ENCODE measurements around the gene PCBP3. TPM values are rescaled to one million over a fixed set of nuclear protein-coding genes. Genes with fewer than 3 reads are reported as not detected.

PCBP3 gene
- total RNA-seq, 2 donors from 2014 or later = 0.77 to 17.2 TPM

GRCh38 chr21:45598109-45598508 lies 45.4 kb upstream of the PCBP3 start:
- DNase-seq (ENCODE audit: low spot score) = no peak
- Histone ChIP-seq H3K27ac (no peak overlapping the region), H3K27me3 (replicated peaks; ENCODE audit: insufficient read depth) (no peaks in the 10 kb centered on the region), H3K4me1 (replicated peaks) (no peaks in the 10 kb centered on the region), H3K9me3 (no peaks in the 10 kb centered on the region), H3K4me3 (no peak overlapping the region), H3K36me3 (no peaks in the 10 kb centered on the region)
- intact Hi-C loops (cut with DNase I) = loop anchor here (2.0 kb wide), 1 partner anchor 41 kb away; no protein-coding TSS in a partner anchor
- 58% methylated on average over 3 of the region's 7 CpGs for WGBS
- TF ChIP-seq POLR2A (IDR thresholded peaks at IDR 0.05) (no peak), CTCF (IDR thresholded peaks at IDR 0.05) (no peak), POLR2AphosphoS5 (IDR thresholded peaks at IDR 0.05) (no peak)

GRCh38 chr21:45598666-45599065 lies 44.9 kb upstream of the PCBP3 start:
- intact Hi-C loops (cut with DNase I) = loop anchor here (2.0 kb wide), 1 partner anchor 42 kb away; no protein-coding TSS in a partner anchor
- no peaks in the 10 kb centered on the region for H3K27me3 ChIP-seq (replicated peaks; ENCODE audit: insufficient read depth)
- DNase-seq (ENCODE audit: low spot score) = no peak

GRCh38 chr21:45599146-45599581 lies 44.4 kb upstream of the PCBP3 start:
- no peak for TF ChIP-seq CTCF (IDR thresholded peaks at IDR 0.05)
- no peak for TF ChIP-seq POLR2A (IDR thresholded peaks at IDR 0.05)
- TF ChIP-seq POLR2AphosphoS5 (IDR thresholded peaks at IDR 0.05) = no peak
- Histone ChIP-seq H3K36me3 (no peaks in the 10 kb centered on the region), H3K27ac (no peak overlapping the region), H3K4me1 (replicated peaks) (no peaks in the 10 kb centered on the region), H3K4me3 (no peak overlapping the region), H3K9me3 (no peaks in the 10 kb centered on the region), H3K27me3 (replicated peaks; ENCODE audit: insufficient read depth) (no peaks in the 10 kb centered on the region)
- DNase-seq (ENCODE audit: low spot score) = no peak
- intact Hi-C loops (cut with DNase I) = loop anchor here (2.0 kb wide), 1 partner anchor 42 kb away; no protein-coding TSS in a partner anchor
- 91% methylated on average over 9 of the region's 14 CpGs for WGBS

More at GRCh38 chr21:45598666-45599065, 44.9 kb upstream of the PCBP3 start:
- WGBS = 80% methylated on average over 10 of the region's 10 CpGs
- Histone ChIP-seq H3K27ac (no peak overlapping the region), H3K9me3 (no peaks in the 10 kb centered on the region), H3K36me3 (no peaks in the 10 kb centered on the region), H3K4me3 (no peak overlapping the region), H3K4me1 (replicated peaks) (no peaks in the 10 kb centered on the region)
- TF ChIP-seq CTCF (IDR thresholded peaks at IDR 0.05) = no peak
- no peak for TF ChIP-seq POLR2AphosphoS5 (IDR thresholded peaks at IDR 0.05)
- no peak for TF ChIP-seq POLR2A (IDR thresholded peaks at IDR 0.05)

GRCh38 chr21:45600248-45600647 lies 43.3 kb upstream of the PCBP3 start:
- Histone ChIP-seq H3K9me3 (no peaks in the 10 kb centered on the region), H3K36me3 (no peaks in the 10 kb centered on the region), H3K27me3 (replicated peaks; ENCODE audit: insufficient read depth) (no peaks in the 10 kb centered on the region), H3K27ac (no peak overlapping the region), H3K4me3 (no peak overlapping the region), H3K4me1 (replicated peaks) (no peaks in the 10 kb centered on the region)
- intact Hi-C loops (cut with DNase I) = no loop called here
- TF ChIP-seq POLR2A (IDR thresholded peaks at IDR 0.05) = no peak
- TF ChIP-seq POLR2AphosphoS5 (IDR thresholded peaks at IDR 0.05) = no peak
- TF ChIP-seq CTCF (IDR thresholded peaks at IDR 0.05) = no peak
- no peak for DNase-seq (ENCODE audit: low spot score)
- 90% methylated on average over 6 of the region's 6 CpGs for WGBS

GRCh38 chr21:45601551-45601950 lies 42.0 kb upstream of the PCBP3 start:
- Histone ChIP-seq H3K4me1 (replicated peaks) (no peaks in the 10 kb centered on the region), H3K36me3 (no peaks in the 10 kb centered on the region), H3K27ac (no peak overlapping the region), H3K9me3 (no peaks in the 10 kb centered on the region), H3K4me3 (no peak overlapping the region), H3K27me3 (replicated peaks; ENCODE audit: insufficient read depth) (no peaks in the 10 kb centered on the region)
- 79% methylated on average over 10 of the region's 10 CpGs for WGBS
- TF ChIP-seq CTCF (IDR thresholded peaks at IDR 0.05) = no peak
- no peak for TF ChIP-seq POLR2AphosphoS5 (IDR thresholded peaks at IDR 0.05)
- no peak for TF ChIP-seq POLR2A (IDR thresholded peaks at IDR 0.05)
- no peak for DNase-seq (ENCODE audit: low spot score)
- intact Hi-C loops (cut with DNase I) = no loop called here
